SK-N-SH treated with all-trans-retinoic acid at 6 μM for 48 hours (cell line): ENCODE measurements around the gene OR7G1.

Experiments
- ARNTL ChIP-seq: fragments of 450-650 bp; formaldehyde crosslinking; IDR thresholded peaks from 2 replicates; pipeline ENCODE4 v1.5.0; 2020; ENCODE audit warnings: low read depth, mild to moderate bottlenecking, moderate library complexity, borderline replicate concordance
- BACH2 ChIP-seq: fragments of 250-450 bp; sonication (Bioruptor Pico); IDR thresholded peaks from 2 replicates; pipeline ENCODE4 v1.9.0; 2021; ENCODE audit warnings: mild to moderate bottlenecking, borderline replicate concordance
- RARB ChIP-seq: fragments of 250-450 bp; sonication (Bioruptor Pico); IDR thresholded peaks from 2 replicates; pipeline ENCODE4 v1.8.0; 2021; ENCODE audit warnings: mild to moderate bottlenecking, moderate library complexity
- ZFP30 ChIP-seq: fragments of 450-650 bp; formaldehyde crosslinking; IDR thresholded peaks from 2 replicates; pipeline ENCODE4 v1.5.0; 2022; ENCODE audit warnings: mild to moderate bottlenecking, moderate library complexity

- TF ChIP-seq BACH2 (CRISPR knock-in tag) = no peak
- TF ChIP-seq ZFP30 (CRISPR knock-in tag) = no peak
- no peak for TF ChIP-seq ARNTL (CRISPR knock-in tag)
- no peak for TF ChIP-seq RARB
Observed at GRCh38 chr19:9161427-9161826, 45.9 kb upstream of the OR7G1 start.
